Endothelial cell of umbilical vein (primary cell): ENCODE results near the gene FAM53B.

Source experiments
- EZH2 ChIP-seq: IDR thresholded peaks from 2 replicates; pipeline ENCODE4 v1.6.1; 2012; ENCODE audit warnings: borderline replicate concordance, low read depth, mild to moderate bottlenecking, moderate library complexity, low read length, inconsistent platforms; ENCODE audit not compliant: severe bottlenecking
- MAX ChIP-seq: IDR thresholded peaks from 2 replicates; pipeline ENCODE4 v1.6.1; 2011; ENCODE audit not compliant: insufficient read depth, insufficient read length
- MYC ChIP-seq: IDR thresholded peaks from one replicate; pipeline ENCODE4 v1.6.1; 2011; ENCODE audit warnings: mild to moderate bottlenecking, low read depth, low read length
- POLR2A ChIP-seq: IDR thresholded peaks from 2 replicates; pipeline ENCODE4 v1.6.1; 2012; ENCODE audit warnings: low read depth, mild to moderate bottlenecking, control low read depth, low read length
- POLR2AphosphoS5 ChIP-seq: IDR thresholded peaks from 2 replicates; pipeline ENCODE4 v1.6.1; 2012; ENCODE audit warnings: low read depth, mild to moderate bottlenecking, control low read depth, low read length, moderate library complexity; ENCODE audit not compliant: insufficient read depth

DNA sequence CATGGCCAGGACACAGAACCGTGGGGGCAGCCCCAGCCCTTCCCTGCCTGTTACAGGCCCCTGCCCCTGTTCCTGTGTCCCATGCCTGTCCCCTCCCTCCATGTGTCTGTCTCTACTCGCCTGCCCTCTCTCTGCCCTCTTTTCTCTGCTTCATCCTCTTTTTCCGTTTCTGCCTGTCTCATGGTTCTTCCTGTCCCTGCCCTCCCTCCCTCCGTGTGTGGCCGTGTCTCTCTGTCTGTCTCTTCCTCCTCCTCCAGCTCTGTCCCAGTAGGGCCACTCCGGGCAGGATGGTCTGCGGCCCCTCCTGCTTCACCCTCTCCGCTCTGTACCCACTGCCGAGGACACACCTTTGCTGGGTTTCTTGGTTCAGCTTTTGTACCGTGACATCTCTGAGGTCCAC lies 137.4 kb downstream of the FAM53B start:
- TF ChIP-seq POLR2AphosphoS5 (no peak), MYC (no peak), POLR2A (no peak), MAX (no peak), EZH2 (no peak)
